Smooth muscle cell of the brain vasculature (primary cell): ENCODE data around the gene GARNL3.

Source experiments
- DNase-seq: peaks from one replicate; pipeline ENCODE4 v3.0.0-alpha.2; 2012; ENCODE audit warnings: low read depth, low spot score

The GARNL3 gene

GRCh38 chr9:127386981-127387380 lies 122.4 kb downstream of the GARNL3 start:
- no peak for DNase-seq

GRCh38 chr9:127388037-127388855 lies 123.7 kb downstream of the GARNL3 start:
- DNase-seq: peak; percentile 89

- no peak for DNase-seq
These were observed 124.3 kb downstream of the GARNL3 start for GRCh38 chr9:127388856-127389238.

GRCh38 chr9:127389381-127390247 lies 125.0 kb downstream of the GARNL3 start:
- no peak for DNase-seq

- no peak for DNase-seq
These were observed 125.6 kb downstream of the GARNL3 start for GRCh38 chr9:127390248-127390545.

- no peak for DNase-seq
These were observed 126.0 kb downstream of the GARNL3 start for GRCh38 chr9:127390563-127390962.

GRCh38 chr9:127392166-127392565 lies 127.6 kb downstream of the GARNL3 start:
- no peak for DNase-seq

GRCh38 chr9:127392976-127393375 lies 128.4 kb downstream of the GARNL3 start:
- DNase-seq: no peak

GRCh38 chr9:127393645-127394044 lies 129.1 kb downstream of the GARNL3 start:
- no peak for DNase-seq

GRCh38 chr9:127395497-127396252 lies 131.1 kb downstream of the GARNL3 start:
- no peak for DNase-seq

- no peak for DNase-seq
These were observed 131.8 kb downstream of the GARNL3 start for GRCh38 chr9:127396253-127396807.

- peak; percentile 99 for DNase-seq
These were observed 132.5 kb downstream of the GARNL3 start, which contains the start of gene SLC2A8 for GRCh38 chr9:127396808-127397645. Gene SLC2A8, plus strand, starts transcription at chr9:127397169. Its CDS starts 62 bp downstream, at chr9:127397231.

GRCh38 chr9:127397646-127398274 lies 133.2 kb downstream of the GARNL3 start:
- no peak for DNase-seq

GRCh38 chr9:127398275-127398647 lies 133.7 kb downstream of the GARNL3 start:
- DNase-seq: no peak

GRCh38 chr9:127398715-127399400 lies 134.3 kb downstream of the GARNL3 start:
- DNase-seq: no peak

- DNase-seq: no peak
These were observed 135.2 kb downstream of the GARNL3 start for GRCh38 chr9:127399736-127400269.

- DNase-seq: no peak
These were observed 138.0 kb downstream of the GARNL3 start for GRCh38 chr9:127402401-127403090.

GRCh38 chr9:127403507-127404192 lies 139.1 kb downstream of the GARNL3 start:
- no peak for DNase-seq
